Thoracic aorta (tissue), 2 donors: ENCODE measurements around the gene USP43. TPM values are rescaled to one million over a fixed set of nuclear protein-coding genes. Genes with fewer than 3 reads are reported as not detected.

Source experiments
- ATAC-seq: fragments of 150-250 bp; one replicate; pipeline ENCODE4 v1.8.0; 2017; ENCODE audit warnings: low read depth; ENCODE audit not compliant: insufficient number of reproducible peaks, low FRiP score
- DNase-seq: peaks from one replicate; pipeline ENCODE4 v3.0.0-alpha.2; 2020; ENCODE audit warnings: low spot score
- H3K27ac ChIP-seq, 2 donors: fragments of 200-600 bp; sonication (generic); 1 replicate in 1 of 2; 2 replicates in 1 of 2; pipeline ENCODE4 v1.5.1; 2016; ENCODE audit warnings: mild to moderate bottlenecking in 2 of 2, moderate library complexity in 2 of 2
- H3K27me3 ChIP-seq: fragments of 200-600 bp; sonication (generic); replicated peaks from 2 replicates; pipeline ENCODE4 v1.6.0; 2016; ENCODE audit warnings: mild to moderate bottlenecking; ENCODE audit not compliant: insufficient read depth
- H3K36me3 ChIP-seq: fragments of 200-600 bp; sonication (generic); one replicate; pipeline ENCODE4 v1.5.1; 2016
- H3K4me1 ChIP-seq, 2 donors: fragments of 200-600 bp; sonication (generic); 1 replicate in 1 of 2; 2 replicates in 1 of 2; pipeline versions ENCODE4 v1.5.1 to v1.6.0; 2016; ENCODE audit warnings: low read depth in 2 of 2, mild to moderate bottlenecking in 1 of 2; ENCODE audit not compliant: control insufficient read depth in 1 of 2
- H3K4me3 ChIP-seq: fragments of 200-600 bp; sonication (generic); 2 replicates; pipeline ENCODE4 v1.5.1; 2016; ENCODE audit warnings: mild to moderate bottlenecking
- H3K9me3 ChIP-seq: fragments of 200-600 bp; sonication (generic); 2 replicates; pipeline ENCODE4 v1.5.1; 2016
- CTCF ChIP-seq: fragments of 200-600 bp; sonication (generic); IDR thresholded peaks from one replicate; pipeline ENCODE4 v1.5.1; 2019; ENCODE audit warnings: antibody characterized with exemption
- total RNA-seq, 2 donors: library from RNA; depleted of rRNA; stranded (reverse); fragments of >200 nt; gene quantifications; one replicate each; pipeline versions ENCODE4 v1.1.0 to v1.2.3, GENCODE V29; 2016

The USP43 gene
- total RNA-seq, 2 donors from 2014 or later: 0.21 TPM; not detected in 1

- Histone ChIP-seq H3K36me3 (no peaks in the 10 kb centered on the region), H3K9me3 (no peaks in the 10 kb centered on the region)
- ATAC-seq: no peak
Observed at GRCh38 chr17:9728005-9728404, 82.7 kb downstream of the USP43 start.

GRCh38 chr17:9728564-9728963 lies 83.2 kb downstream of the USP43 start:
- no peaks in the 10 kb centered on the region for H3K9me3 ChIP-seq
- H3K27me3 ChIP-seq: no peaks in the 10 kb centered on the region
- H3K36me3 ChIP-seq: no peaks in the 10 kb centered on the region
- ATAC-seq (no peak), DNase-seq (no peak)
- TF ChIP-seq CTCF: no peak
- H3K4me3 ChIP-seq: no peak overlapping the region
- no peaks in the 10 kb centered on the region for H3K4me1 ChIP-seq
- H3K27ac ChIP-seq: no peak overlapping the region

More at GRCh38 chr17:9728005-9728404, 82.7 kb downstream of the USP43 start:
- no peak for DNase-seq
- Histone ChIP-seq H3K4me1 (no peaks in the 10 kb centered on the region), H3K27me3 (no peaks in the 10 kb centered on the region), H3K4me3 (no peak overlapping the region), H3K27ac (no peak overlapping the region)
- TF ChIP-seq CTCF: no peak

- DNase-seq (no peak), ATAC-seq (no peak)
- H3K36me3 ChIP-seq: no peaks in the 10 kb centered on the region
- H3K4me1 ChIP-seq: no peaks in the 10 kb centered on the region
- H3K9me3 ChIP-seq: no peaks in the 10 kb centered on the region
- H3K27ac ChIP-seq: no peak overlapping the region
- no peak overlapping the region for H3K4me3 ChIP-seq
- TF ChIP-seq CTCF: peak; percentile 89
- no peaks in the 10 kb centered on the region for H3K27me3 ChIP-seq
Observed at GRCh38 chr17:9729034-9729650, 83.8 kb downstream of the USP43 start.

GRCh38 chr17:9729735-9730420 lies 84.6 kb downstream of the USP43 start:
- no peak for TF ChIP-seq CTCF
- DNase-seq (no peak), ATAC-seq (no peak)
- Histone ChIP-seq H3K9me3 (no peaks in the 10 kb centered on the region), H3K27ac (no peak overlapping the region), H3K27me3 (no peaks in the 10 kb centered on the region), H3K36me3 (no peaks in the 10 kb centered on the region), H3K4me3 (no peak overlapping the region), H3K4me1 (no peaks in the 10 kb centered on the region)

GRCh38 chr17:9750524-9750923 lies 105.2 kb downstream of the USP43 start:
- H3K27ac ChIP-seq: no peak overlapping the region
- TF ChIP-seq CTCF: no peak
- no peak for ATAC-seq

More at GRCh38 chr17:9750524-9750923, 105.2 kb downstream of the USP43 start:
- Histone ChIP-seq H3K9me3 (no peaks in the 10 kb centered on the region), H3K4me1 (no peaks in the 10 kb centered on the region), H3K27me3 (no peaks in the 10 kb centered on the region), H3K4me3 (no peak overlapping the region), H3K36me3 (no peaks in the 10 kb centered on the region)
- no peak for DNase-seq
